GM19025 (cell line): ENCODE results near the gene POLRMT.
"Not testable (repeated sequence)": the region's sequence is repeated elsewhere in the genome, so short reads cannot be mapped to it uniquely, and the experiment has no call there.

Source experiments
- ATAC-seq: cut with Tn5 transposase; IDR thresholded peaks from one replicate; pipeline ENCODE4 v1.9.1; 2021; ENCODE audit warnings: mild to moderate bottlenecking, low read depth, moderate library complexity; ENCODE audit not compliant: unreplicated experiment

Gene POLRMT

DNA sequence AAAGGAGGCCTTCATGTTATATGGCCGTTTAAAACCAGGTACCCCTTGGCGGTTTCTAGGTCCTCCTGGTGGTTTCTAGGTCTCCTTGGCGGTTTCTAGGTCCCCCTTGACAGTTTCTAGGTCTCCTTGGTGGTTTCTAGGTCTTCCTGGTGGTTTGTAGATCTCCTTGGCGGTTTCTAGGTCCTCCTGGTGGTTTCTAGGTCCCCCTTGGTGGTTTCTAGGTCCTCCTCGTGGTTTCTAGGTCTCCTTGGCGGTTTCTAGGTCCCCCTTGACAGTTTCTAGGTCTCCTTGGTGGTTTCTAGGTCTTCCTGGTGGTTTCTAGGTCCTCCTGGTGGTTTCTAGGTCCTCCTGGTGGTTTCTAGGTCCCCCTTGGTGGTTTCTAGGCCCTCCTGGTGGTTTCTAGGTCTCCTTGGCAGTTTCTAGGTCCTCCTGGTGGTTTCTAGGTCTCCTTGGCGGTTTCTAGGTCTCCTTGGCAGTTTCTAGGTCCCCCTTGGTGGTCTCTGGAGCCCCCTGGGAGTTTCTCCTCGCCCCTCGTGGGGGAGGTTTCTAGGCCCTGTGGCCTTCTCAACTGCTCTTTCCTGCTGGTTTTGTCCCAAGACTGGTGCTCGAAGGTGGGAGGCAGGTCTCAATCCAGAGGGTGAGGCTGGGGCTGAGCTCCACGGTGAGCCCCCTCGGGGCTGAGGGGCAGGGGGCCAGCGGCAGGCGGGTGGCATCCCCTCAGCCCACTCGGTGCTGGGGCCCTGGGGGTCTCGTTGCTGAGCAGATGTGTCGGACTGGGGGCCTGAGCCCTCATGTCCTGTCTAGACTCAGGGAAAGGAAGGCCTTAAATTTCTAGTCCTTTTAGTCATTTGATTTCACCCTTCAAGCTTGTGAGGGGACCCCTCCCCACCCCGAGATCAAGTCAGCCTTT, 35.7 kb downstream of the POLRMT start:
- ATAC-seq, result no peak

DNA sequence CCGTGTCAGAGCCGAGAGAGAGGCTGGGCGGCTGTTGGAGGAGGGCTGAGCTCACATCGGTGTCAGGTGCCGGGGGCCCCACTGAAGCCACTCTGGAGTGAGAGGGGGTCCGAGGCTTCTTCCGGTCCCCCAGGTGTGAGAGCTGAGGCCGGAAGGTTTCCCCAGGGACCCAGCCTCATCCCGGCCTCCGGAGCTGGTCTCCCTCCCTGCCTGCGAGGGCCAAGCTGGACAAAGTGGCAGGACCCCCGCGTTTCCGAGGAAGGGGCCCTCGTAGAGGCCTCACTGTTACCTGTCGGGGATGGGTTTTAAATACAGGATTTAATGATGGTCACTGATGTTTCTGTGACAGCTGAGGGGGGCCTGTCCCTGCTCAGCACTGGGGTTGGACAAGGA, 37.1 kb downstream of the POLRMT start:
- no peak for ATAC-seq

DNA sequence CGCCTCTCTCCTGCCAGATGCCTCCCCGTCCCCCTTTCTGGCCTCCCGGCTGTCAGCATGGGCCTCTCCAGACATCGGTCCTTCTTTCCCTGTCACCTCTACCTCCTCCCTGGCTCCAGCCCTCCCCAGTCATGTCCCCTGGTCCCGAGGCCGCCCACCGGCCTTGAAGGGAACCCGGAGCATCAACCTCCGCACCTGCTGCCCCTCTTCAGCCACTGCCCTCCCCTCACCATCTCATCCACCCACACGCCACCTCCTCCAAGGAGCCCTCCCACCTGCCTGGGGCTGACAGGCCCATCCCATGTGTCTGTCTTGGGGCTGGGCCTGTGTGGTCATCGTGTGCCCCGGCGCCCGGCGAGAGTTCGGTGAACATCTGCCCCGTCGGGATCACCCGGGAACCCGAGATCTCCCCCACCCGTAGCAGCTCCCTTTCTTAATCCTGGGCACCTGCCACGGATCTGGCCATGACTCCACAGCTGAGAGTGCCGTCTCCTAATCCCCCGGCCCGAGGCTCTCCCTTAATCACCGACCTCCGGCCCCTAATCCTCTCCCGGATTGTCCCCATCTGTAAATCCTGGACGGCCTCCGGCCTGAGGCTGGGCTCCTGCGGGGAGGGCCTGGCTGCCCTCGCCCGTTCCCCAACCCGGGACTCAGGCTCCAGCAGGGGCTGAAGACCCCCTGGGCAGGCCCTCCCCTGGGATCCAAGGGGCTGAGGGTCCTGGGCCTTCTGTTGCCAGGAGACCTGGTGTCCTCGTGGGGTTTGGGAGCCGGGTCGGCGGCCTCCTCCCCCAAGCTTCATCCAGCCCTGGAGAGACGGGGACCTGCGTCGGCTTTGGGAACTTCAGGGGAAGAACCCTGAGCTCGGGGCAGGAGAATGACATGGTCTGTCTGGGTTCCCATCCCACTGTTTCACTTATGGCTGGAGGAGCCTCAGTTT, 37.7 kb downstream of the POLRMT start:
- no peak for ATAC-seq

DNA sequence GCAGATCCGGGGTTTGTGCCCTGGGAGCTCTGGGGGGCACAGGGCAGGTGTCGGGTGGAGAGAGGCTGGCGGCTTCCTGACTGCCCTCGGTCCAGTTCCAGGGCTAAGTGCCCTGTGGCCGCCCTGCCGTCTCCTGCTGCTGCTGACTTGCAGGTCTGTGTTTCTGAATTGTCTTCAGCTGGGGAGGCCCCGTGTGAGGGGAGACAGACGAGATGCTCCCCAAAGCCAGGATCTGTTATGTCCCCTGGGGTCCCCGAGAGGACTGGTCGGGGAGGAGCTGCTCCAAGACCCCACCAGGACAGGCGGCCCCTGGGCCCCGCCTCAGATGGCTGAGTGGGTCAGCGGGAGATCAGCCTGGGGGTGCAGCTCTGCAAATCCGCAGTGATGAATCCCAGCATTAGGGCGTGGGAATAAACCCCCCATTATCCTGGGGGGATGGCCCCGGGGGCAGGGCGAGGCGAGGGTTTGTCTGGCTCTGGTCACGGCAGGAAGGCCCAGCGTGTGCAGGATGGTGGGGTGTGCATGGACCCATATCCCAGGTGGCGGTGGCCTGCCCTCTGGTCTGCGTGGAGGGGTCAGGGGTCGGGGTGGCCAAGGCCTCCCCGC, 39.0 kb downstream of the POLRMT start:
- ATAC-seq, result no peak

DNA sequence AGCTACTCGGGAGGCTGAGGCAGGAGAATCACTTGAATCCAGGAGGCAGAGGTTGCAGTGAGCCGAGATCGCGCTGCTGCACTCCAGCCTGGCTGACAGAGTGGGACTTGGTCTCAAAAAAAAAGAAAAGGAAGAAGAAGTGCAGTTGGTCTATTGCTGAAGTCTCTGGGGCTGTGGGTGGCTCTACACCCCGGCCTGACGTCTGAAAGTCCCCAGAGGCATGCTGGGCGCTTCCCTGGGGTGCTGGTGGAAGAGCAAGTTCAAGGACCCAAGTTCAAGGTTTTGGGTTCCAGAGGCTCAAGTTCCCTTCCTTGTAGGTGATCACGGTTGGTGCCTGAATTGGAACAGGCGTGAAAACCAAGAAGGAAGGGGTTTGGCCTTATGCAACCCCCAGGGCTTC, 39.8 kb downstream of the POLRMT start:
- ATAC-seq, result no peak

DNA sequence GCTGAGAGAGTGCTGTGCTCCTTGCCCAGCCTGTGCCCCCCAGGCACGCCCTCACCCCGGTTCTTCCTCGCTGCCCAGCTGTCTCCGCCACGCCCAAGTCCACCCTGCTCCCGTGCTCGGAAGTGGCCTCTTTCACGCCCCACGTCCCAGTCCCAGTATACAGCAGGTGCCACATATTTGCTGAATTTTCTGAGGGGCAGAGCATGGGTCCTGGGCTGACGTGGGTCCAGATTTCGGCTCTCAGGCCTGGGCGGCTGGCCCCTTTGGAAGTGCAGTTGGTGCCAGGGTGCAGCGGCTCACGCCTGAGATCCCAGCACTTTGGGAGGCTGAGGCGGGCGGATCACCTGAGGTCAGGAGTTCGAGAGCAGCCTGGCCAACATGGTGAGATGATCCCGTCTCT, 40.3 kb downstream of the POLRMT start:
- ATAC-seq, result no peak

DNA sequence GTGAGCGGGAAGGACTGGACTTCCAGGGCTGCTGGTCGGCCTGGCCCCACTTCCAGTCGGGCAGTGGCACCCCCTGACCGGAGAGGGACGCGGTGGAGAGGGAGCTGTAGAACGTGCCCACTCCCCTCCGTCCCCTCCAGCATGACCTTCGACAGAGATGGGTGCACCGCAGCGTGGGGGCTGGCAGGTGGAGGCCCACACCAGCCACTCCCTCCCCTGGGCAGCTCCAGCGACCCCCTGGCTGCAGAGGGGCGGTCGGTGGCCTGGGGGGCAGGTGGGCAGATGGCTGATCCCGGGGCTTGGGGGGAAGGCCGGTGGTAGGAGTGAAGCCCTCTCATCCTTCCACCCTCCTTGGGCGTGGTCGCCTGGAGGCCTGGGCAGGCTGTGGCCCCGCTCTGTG, 41.2 kb downstream of the POLRMT start:
- ATAC-seq, result no peak

DNA sequence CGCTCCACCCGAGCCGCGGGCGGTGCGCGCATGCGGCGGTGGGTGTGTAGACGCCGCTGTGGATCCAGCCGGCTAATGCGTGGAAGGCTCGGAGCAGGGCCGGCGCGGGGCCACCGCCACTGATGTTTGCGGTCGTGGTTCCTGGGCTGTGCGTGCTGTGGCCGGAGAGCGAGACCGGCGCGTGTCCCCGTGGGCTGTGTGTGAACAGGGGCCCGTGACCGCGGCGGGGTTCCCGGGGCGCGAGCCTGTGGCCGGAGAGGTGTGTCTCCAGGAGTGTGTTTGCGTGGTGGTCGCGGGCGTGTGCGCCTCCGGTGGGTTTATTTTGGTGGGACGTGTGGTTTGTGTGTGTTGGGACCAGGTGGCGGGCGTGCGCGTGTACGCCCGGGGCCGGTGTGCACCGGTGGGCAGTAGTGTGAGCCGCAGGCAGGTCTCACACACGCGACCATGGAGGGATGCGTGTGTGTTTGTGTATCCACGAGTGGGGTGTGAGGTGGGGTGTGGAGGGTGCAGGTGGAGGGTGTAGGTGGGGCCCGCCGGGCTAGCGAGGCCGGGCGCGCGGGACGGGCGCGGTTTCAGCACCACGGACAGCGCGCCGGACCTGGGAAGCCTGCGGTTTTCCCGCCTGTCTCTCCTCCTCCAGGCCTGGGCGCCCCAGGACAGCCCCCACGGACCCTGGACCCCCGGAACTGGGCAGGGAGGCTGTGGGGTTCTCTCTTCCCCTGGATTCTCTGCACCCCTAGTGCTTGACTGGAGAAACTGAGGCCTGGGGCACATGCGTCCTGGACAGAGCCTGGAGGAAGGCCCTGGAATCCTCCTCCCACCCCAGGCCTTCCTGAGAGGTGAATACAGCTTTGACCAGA, 42.0 kb downstream of the POLRMT start:
- ATAC-seq, result no peak

DNA sequence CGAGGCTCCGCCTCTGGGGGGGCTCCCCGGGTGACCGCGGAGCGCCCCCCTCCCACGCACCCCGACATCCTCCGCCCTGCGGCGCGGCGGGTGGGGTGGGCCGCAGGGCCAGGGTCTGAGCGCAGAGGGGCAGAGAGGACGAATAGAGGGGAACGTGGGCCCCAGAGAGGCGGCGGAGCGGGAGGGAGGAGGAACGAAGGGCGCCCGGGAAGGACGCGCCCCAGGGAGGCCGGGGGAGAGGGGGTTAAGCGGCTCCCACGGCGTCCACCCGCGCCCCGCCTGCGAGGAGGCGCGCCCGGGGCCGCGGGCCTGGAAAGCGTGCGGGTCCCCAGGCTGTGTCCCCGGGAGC, 42.6 kb downstream of the POLRMT start:
- no peak for ATAC-seq

DNA sequence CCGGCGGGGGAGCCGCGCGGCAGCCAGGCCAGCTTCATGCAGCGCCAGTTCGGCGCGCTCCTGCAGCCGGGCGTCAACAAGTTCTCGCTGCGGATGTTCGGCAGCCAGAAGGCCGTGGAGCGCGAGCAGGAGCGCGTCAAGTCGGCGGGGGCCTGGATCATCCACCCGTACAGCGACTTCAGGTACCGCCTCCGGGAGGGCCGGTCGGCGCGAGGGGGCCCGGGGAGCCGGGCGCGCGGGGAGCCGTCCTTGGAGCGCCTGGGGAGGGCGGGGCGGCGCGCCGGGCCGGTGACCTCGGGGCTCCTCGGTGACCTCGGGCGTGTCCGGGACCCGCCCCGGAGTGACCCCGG, 43.0 kb downstream of the POLRMT start:
- no peak for ATAC-seq

DNA sequence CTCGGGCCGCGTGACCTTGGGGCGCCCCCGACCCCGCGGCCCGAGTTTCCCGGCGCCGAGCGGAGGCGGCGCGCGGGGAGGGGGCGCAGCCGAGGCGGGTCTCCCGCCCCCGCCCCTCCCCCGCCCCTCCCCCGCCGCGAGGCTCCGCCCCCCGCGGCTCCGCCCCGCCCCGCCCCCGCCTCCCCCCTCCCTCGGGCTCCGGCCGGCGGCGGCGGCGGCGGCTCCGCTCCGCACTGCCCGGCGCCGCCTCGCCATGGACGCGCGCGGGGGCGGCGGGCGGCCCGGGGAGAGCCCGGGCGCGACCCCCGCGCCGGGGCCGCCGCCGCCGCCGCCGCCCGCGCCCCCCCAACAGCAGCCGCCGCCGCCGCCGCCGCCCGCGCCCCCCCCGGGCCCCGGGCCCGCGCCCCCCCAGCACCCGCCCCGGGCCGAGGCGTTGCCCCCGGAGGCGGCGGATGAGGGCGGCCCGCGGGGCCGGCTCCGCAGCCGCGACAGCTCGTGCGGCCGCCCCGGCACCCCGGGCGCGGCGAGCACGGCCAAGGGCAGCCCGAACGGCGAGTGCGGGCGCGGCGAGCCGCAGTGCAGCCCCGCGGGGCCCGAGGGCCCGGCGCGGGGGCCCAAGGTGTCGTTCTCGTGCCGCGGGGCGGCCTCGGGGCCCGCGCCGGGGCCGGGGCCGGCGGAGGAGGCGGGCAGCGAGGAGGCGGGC, 43.5 kb downstream of the POLRMT start, which contains the start of gene HCN2:
Gene HCN2 (plus strand): TSS at position 189 of the 703 bp plus-strand sequence. CDS start 65 bp downstream, at position 254.
- no peak for ATAC-seq

DNA sequence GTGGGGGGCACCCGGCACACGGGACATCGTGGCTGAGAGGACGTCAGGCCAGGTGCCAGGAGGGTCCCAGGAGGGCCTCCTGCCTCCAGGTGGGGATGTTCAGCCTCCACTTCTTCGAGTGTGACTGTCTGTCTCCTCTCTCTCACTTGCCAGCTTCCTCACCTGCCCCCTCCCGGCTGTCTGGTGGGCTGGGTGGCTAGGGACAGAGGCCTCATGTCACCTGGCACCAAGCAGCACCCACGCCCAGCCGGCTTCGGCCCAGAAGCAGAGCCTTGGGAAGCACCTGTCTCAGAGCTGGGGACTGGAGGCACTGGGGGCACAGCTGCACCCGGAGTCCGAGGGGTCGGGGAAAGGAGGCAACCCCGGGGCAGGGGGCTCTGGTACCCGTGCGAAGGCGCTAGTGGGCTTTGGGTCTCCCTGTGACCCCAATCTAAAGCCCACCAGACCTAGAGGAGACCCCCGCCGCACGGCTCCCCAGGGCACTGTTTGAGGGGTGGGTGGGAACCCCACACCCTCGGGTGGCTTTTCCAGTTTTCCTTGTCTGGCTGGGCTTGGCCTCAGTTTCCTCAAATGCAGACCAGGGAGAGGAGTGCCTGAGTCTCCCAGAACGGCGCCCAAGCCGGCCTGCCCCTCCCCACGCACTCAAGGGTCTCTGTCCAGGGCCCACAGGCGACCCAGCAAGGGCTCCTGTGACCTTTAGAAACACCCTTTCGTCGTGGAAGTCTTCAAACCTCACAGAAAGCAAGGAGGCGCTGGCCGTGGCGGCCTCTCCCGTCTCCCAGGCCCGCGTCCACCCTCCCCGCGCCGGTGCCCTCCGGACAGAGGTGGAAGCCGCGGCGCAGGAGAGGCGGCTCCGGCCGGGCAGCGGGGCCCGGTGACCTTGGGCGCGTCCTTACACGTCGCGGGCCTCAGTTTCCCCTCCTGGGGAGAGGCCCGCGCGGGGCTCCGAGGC, 44.3 kb downstream of the POLRMT start:
- ATAC-seq, result no peak

DNA sequence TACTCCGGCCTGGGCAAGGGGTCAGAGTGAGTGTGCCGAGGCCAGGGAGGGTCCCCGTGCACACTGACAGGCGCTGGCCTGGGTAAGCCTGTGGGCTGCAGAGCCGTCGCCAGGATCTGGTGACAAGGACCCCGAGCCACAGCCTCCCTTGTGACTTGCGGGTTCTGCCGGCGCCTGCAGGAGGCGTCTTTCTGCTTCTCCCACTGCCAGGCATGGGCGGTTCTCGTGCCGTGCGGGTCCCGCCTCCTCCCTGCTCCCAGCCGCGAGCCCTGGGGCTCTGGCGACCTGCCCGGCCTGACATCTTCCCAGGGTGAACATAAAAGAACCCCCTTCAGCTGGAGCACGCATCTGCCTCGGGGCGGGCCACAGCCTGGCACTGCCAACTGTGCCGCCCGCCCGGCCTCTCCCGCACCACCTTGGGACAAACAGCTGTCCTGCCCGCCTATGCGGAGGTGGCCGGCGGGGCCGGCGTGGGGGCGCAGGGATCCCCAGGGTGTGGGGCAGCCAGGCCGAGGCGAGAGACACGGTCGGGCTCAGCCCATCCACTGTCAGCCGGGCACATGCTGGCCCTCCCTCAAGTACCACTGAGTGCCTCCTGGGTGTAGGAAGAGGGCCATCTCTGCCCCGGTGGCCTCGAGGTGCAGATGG, 45.1 kb downstream of the POLRMT start:
- no peak for ATAC-seq

DNA sequence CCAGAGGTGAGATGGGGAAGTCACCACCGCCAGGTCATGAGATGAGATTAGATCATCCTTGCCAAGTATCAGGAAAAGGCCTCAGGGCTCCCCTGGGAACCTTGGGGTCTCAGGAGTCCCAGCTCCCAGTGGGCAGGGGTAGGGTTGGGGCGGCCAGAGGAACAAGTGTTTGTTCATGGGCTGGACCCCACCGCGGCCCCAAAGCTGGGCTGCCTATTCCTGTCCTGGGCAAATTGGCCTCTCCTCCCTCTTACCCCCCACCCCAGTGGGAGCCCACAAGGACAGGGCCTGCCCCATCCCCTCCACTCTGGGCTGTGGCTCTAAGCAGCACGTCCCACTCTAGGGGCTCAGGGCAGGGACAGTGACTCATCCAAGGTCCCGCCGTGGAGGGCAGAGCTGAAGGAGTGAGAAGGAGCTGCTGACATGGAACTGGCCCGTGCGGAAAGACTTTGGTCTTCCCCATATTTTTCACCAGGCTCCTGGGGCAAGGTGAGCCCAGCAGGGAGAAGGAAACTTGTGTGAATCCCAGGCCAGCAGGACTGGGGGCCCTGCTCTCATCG, 47.7 kb downstream of the POLRMT start:
- ATAC-seq, result no peak

DNA sequence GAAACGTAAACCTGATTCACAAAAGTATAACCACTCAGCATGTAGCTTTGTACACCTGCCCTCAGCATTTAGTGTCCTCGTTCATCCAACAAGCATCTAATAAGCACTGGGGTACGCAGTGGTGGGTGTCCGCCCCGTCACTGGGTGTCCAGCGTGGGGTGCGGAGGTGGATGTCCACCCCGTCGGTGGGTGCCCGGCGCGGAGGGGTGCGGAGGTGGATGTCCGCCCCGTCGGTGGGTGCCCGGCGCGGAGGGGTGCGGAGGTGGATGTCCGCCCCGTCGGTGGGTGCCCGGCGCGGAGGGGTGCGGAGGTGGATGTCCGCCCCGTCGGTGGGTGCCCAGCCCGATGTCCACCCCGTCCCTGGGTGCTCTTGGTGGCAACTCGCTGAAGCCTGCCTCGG, 48.2 kb downstream of the POLRMT start:
- ATAC-seq, result not testable (repeated sequence)

DNA sequence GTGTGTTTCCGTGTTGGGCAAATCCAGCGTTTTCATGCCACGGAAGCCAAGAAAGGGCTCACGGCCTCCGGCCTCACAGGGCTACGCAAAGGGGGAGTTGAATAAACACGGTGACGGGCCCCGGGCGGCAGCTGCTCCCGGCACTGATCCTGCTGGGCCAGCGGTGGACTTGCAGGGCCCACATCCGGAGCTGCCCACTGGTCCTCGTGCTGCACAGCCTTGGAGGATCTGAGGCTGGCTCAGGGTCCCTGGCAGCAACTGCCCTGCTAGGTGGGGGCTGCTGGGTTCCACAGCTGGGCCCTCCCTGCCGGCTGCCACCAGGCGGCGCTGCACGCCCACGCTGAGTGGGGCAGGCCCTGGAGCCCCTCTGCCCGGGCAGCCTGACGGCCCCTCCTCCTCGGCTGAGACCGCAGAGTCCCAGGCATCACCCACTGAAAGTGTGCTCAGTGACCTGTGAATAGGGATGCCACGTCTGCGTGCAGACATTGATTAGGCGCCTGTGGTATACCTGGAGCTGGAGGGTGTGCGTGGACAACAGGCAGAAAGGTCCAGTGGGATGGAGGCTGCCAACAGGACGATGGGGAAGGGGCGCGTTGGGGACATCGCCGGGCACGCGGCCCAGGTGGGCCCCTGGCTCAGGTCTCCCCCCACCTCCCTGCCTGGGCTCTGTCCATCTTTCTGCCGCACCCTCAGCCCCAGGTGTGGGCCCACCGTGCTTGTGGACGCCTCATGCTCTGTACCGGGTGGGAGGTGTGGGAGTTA, 48.9 kb downstream of the POLRMT start:
- no peak for ATAC-seq

DNA sequence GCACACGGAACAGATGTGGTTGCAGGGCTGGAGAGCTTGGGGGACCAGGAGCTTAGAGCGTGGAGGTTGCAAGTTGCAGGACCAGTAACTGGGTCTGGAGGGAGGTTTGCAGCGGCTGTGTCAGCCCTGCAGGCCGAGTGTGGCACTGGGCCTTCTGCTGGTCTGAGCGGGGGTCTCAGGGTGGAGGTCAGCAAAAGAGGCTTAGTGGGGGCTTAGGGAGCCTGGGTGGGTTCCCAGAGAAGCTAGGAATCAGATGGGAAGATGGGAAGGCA, 49.4 kb downstream of the POLRMT start:
- no peak for ATAC-seq
